Measurements from ENCODE around the gene INSYN1. TPM values are rescaled to one million over a fixed set of nuclear protein-coding genes. Genes with fewer than 3 reads are reported as not detected.

Gene INSYN1
- polyA plus RNA-seq, 1 donor from 2014 or later: 21.3 TPM

DNA sequence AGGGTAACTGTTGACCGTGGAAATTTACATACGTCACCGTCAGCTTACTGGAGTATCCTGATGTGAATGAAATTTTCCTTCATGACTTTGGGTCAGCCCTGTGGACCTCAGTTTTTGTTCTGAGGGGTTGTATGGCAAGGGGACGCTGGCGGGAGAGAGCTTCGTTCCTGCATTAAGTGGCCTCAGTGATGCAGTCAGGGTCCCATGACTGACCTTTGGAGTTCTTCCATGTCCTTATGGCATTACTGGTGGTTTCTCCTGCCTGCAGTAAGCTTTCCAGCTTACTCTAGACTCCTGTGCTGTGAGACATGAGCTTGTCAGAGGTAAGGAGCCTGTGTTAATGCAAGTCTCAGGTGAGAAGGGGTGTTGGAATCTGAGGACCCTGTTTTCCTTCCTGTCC is 67.2 kb downstream of the INSYN1 start:
- no peak for TF ChIP-seq EP300 (conservative IDR thresholded peaks at IDR 0.05; ENCODE audit: poor library complexity, severe bottlenecking)
- TF ChIP-seq, protein P1, sequence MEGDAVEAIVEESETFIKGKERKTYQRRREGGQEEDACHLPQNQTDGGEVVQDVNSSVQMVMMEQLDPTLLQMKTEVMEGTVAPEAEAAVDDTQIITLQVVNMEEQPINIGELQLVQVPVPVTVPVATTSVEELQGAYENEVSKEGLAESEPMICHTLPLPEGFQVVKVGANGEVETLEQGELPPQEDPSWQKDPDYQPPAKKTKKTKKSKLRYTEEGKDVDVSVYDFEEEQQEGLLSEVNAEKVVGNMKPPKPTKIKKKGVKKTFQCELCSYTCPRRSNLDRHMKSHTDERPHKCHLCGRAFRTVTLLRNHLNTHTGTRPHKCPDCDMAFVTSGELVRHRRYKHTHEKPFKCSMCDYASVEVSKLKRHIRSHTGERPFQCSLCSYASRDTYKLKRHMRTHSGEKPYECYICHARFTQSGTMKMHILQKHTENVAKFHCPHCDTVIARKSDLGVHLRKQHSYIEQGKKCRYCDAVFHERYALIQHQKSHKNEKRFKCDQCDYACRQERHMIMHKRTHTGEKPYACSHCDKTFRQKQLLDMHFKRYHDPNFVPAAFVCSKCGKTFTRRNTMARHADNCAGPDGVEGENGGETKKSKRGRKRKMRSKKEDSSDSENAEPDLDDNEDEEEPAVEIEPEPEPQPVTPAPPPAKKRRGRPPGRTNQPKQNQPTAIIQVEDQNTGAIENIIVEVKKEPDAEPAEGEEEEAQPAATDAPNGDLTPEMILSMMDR (IDR thresholded peaks at IDR 0.05; ENCODE audit: poor library complexity, severe bottlenecking): no peak
- no peak for TF ChIP-seq POLR2AphosphoS5 (IDR thresholded peaks at IDR 0.05)

More for the DNA sequence above, 67.2 kb downstream of the INSYN1 start:
- Histone ChIP-seq H3F3A (ENCODE audit: insufficient read depth, low read length, poor library complexity, severe bottlenecking) (no peaks in the 10 kb centered on the region), H3K4me2 (ENCODE audit: low read length) (peak overlapping the region; percentile 86), H3K79me2 (replicated peaks; ENCODE audit: insufficient read depth, low read length) (peaks cover 64% of the 10 kb centered on the region), H3K9ac (ENCODE audit: low read length) (peak overlapping the region; percentile 97), H3K27me3 (ENCODE audit: insufficient read depth, low read depth, low read length) (no peaks in the 10 kb centered on the region), H4K20me1 (ENCODE audit: insufficient read depth) (no peaks in the 10 kb centered on the region), H3K9me3 (ENCODE audit: low read length) (no peaks in the 10 kb centered on the region), H3K36me3 (ENCODE audit: insufficient read depth, low read length) (no peaks in the 10 kb centered on the region), H2AFZ (ENCODE audit: low read depth, low read length) (no peak overlapping the region), H3K9me2 (ENCODE audit: insufficient read depth, low read length) (no peaks in the 10 kb centered on the region), H3K27ac (ENCODE audit: low read length) (peak overlapping the region; percentile 92), H3K4me3 (ENCODE audit: low read length) (peak overlapping the region; percentile 82)

Other genes starting within 250 kb of the INSYN1 start
- gene NPTN, start 120.0 kb downstream of the INSYN1 start, polyA plus RNA-seq: 237 and 284 TPM in 2 replicates
- 70.4 and 99.1 TPM in 2 replicates for gene CD276, start 69.0 kb downstream of the INSYN1 start, polyA plus RNA-seq
- gene TBC1D21, start 120.2 kb upstream of the INSYN1 start, polyA plus RNA-seq: not detected in 2 replicates
- 1.9 and 2.1 TPM in 2 replicates for gene LOXL1, start 173.1 kb upstream of the INSYN1 start, polyA plus RNA-seq
- gene STOML1, start 238.9 kb upstream of the INSYN1 start, polyA plus RNA-seq: 49.5 and 59.4 TPM in 2 replicates
- gene PML, start 241.4 kb upstream of the INSYN1 start, polyA plus RNA-seq: 4.7 and 10.9 TPM in 2 replicates

All from neural cell (in vitro differentiated cells).